GM21447 (cell line): Measurements from ENCODE around the gene VPS35.
A peak's percentile ranks its signal among the peaks of the same experiment; 100 is the strongest.

Experiments
- ATAC-seq: cut with Tn5 transposase; IDR thresholded peaks from one replicate; pipeline ENCODE4 v1.9.1; 2021; ENCODE audit not compliant: unreplicated experiment

Gene VPS35

GRCh38 chr16:46620266-46621005 lies 68.5 kb downstream of the VPS35 start:
- ATAC-seq: peak; percentile 18

DNA sequence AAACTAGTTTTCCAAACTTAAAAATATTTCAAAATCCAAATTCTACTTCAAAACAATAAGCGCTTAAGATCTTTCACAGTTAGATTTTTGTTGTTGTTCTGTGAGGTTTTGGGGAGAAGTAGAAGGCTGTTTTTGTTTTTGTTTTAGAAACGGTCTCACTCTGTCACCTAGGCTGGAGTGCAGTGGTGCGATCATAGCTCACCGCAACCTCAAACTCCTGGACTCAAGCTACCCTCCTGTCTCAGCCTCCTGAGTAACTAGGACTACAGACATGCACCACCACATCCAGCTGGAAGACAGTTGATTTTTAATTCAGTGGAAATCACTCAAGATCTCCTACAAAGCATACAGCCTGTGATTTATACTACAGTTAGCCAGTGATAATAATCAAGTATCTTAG lies 70.5 kb downstream of the VPS35 start:
- ATAC-seq: no peak

- ATAC-seq: no peak
Measured at GRCh38 chr16:46614006-46614405, 75.0 kb downstream of the VPS35 start.

DNA sequence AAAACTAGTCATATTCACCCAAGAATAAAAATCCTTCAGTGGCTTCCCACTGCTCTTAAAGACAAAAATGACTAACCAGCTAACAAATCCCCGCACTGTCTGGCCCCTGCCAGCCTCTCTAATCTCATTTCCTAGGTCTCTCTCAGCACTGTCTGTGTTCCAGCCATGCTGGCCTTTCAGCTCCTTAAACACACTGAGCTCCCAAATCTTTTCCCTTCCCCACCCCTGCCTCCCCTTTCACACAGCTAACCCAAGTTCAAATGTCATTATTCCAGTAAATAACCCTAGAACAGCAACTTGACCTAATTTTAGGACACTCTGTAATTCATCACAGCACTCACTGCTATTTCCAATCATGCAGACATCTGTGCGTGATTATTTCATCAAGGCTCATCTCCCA lies 75.6 kb downstream of the VPS35 start:
- ATAC-seq: no peak

- peak; percentile 73 for ATAC-seq
Measured at GRCh38 chr16:46612121-46612520, 76.9 kb downstream of the VPS35 start.

GRCh38 chr16:46607529-46607928 lies 81.4 kb downstream of the VPS35 start:
- ATAC-seq: no peak

DNA sequence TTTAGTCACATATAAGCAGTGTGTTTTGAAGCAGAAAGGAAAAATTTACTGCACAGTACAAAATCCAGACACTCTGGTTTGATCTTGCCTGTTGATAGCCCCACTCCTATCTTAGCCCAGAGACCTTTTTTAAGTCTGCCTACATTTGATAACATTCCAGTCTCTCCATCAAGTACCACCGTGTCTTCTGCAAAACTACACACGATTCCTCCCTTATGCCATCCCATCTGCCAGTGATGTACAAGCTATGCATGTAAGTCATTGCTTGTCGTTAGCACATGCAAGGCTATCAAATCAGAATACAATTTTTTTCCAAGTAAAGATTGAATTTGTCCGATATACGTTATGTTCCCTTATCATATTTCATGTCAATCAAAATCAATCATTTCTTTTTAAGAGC lies 82.7 kb downstream of the VPS35 start:
- no peak for ATAC-seq
